HG03159 (cell line): ENCODE results near the gene VEGFC.

Experiments
- ATAC-seq: cut with Tn5 transposase; IDR thresholded peaks from one replicate; pipeline ENCODE4 v1.9.1; 2021; ENCODE audit warnings: mild to moderate bottlenecking, moderate library complexity; ENCODE audit not compliant: unreplicated experiment

VEGFC gene

DNA sequence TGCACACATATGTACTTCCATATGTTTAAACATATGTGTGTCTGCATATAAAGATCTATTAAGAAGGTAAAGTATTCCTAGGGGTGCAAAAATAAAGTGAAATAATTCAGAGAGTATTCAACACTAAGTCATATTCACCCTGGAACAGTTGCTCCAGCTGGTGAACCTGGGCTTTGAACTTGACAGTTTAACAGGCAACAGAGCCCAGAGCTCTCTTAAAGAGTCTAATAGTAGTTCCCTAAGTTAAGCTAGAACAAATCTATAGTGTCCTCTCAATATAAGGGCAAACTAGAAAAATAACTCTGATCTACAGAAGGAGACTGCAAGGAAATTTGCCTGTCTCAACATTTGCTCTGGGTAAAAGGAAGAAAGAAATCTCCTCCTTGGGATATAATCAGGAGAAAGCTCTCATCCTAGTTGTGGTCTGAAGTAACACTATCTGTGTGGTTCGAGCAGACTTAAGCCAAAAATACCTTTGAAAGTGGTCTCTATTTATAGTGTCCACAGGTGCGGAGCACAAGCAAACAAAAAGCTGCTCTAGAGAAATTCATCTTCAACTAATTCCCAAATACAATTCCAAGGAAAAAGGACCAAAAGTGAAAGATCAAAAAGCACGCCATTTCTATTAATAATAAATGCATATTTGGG lies 29.9 kb downstream of the VEGFC start:
- ATAC-seq = no peak

DNA sequence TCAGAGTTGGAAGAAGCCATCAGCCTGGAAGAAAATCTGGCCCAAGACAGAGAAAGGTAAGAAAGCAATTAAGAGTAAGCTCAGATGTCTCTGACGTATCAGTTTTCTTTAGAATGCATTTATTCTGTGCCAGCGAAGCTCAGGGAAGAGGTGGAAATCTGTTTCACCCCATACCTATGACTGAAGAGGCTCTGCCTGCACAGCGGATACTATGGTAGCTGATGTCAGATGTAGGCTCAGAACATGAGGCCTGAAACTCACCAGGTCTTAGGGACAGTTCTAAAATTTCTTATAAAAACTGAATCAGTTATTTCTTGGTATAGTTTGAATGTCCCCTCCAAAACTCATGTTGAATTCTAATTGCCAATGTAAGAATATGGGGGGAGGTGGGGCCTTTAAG lies 30.9 kb downstream of the VEGFC start:
- ATAC-seq = no peak

DNA sequence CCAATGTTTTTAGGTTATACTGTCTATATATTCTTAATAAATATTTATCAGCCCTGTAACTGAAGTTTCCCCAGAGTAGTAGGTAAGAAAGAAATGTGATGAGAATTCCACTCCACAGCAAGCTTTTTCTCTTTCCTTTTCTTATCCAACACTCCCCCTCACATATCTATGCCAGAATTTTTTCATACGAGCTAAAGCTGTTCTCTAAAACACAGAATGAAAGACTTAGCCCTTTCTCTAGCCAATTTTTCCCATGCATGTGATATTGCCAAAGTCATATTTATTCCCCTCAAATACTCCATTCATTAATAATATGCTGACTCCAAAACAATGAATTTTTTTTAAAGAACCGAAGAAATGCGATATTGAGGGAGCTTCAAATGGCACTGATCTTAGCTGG lies 32.3 kb downstream of the VEGFC start:
- no peak for ATAC-seq

DNA sequence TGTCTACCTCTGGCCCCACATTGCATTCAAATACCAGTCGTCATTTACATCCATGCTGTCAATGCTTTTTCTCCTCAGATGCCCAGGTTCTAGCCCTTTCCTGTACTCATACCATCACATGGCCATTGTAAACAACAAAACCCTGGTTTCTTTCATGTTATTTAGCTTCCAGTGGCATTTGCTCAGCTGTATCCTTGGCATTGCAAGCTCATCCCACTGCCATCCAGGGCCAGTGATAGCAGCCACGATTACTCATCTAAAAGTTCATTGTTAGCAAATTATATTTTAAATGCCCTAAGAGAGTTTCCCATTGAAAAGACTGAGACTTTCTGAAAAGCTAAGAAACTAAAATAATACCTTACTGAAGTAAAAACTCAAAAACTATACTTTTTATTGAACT lies 34.0 kb downstream of the VEGFC start:
- ATAC-seq = no peak

DNA sequence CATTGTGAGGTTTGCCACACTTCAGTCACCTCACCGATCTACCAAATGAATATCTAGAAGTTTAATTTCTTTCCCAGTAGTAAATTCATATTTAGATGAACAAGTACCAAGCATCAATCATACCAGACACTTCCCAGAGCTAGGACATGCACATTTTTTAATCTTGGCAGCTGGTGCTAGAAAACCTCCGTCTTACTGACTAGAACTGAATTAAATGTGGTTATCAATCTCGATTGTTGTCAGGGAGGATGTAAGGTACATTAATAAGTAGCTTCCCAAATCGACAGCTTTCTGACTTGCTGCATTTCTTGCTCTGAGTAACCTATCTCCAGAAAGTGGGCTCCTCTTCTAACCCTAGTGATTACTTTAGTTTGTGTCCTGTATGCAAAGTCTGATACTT lies 34.4 kb downstream of the VEGFC start:
- no peak for ATAC-seq

DNA sequence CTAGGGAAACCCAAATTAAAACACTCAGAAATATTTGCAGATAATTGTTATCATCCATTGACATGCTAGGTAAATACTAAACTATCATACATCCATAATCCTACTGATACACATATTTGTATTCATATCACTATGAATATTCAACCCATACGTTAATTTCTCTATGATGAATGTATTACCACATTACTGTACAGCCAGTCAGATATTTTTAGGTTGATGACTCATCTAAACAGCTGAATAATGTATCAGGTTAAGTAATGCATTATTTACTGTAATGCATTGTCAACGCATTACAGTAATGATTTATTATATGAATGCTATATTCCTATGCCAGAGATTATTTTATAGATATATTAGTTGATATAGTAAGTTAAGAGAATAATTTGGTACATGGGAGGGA lies 37.1 kb downstream of the VEGFC start:
- no peak for ATAC-seq

DNA sequence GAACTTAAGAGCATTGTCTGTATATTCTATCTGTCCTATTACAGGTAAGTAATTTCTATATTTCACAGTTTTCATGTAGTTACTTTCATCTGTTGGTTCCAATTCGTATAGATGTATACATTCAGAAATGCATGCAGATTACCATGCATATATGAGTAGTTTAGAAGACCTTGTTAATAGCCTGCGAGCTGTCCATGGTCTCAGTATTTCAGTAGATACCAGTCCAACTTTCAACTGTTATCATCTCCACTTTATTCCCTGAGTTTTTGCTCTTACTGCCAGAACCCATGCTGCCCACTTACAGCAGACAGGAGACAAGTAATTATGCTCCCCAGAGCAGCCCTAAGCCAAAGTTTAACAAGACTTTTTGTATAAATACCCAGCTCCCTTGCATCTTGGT lies 37.7 kb downstream of the VEGFC start:
- ATAC-seq = no peak

DNA sequence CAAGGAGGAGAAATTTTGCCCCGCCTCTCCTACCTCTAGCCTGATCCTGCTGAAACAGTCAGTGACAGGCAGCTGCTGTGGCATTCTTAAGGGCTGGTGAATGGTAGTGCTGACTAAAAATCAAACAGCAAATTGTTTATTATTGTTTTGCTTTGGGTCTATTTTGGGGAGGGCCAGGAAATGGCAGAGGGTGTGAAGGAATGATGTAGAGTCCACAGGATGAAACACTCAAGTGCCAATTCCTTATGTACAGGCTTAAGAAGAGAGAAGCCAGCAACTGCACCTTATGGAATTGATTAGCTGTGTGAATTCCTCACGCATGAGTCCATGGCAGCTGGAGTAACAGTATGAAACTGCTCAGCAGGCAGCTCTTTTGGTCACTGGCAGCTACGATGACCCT lies 39.7 kb downstream of the VEGFC start:
- ATAC-seq = no peak

DNA sequence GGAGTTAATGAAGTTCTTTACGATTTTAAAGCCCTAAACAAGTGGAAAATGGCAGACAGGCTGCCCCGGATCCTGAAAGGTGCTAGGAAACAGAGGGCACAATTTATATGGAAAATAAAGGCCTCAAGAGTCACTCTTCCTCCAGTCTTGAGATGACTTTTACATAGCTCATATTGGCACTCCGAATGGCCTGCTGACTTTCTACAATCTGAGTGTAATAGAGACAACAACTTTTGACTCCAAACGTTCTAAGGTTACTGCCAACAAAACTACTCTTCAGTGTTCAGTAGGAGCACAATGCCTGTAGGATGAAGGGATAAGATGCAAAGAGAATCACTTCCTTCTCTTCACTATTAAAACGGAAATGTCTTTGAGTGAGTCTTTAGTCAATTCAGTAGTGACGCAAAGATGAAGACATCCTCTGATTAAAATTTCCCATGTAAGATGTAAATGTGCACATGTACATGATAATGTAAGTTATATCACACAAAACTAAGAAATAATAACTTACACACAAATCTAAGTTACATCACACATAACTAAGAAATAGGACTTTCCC lies 40.5 kb downstream of the VEGFC start:
- no peak for ATAC-seq

DNA sequence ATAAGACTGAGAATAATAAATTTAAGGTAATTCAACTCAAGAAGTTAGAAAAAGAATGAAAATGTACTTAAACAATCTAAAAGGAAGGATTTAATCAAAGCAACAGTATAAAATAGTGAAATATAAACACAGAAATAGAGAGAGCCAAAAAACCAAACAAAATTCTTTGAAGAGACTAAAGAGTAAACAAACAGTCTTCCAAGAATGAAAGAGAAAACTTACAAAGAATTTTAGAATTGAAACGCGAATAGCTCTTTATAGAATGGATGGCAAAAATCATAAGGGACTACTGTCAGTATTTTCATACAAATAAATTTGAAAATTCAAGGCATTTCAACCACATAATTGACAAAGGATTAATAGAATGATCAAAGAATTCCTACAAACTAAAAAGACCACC lies 41.7 kb downstream of the VEGFC start:
- ATAC-seq = no peak

DNA sequence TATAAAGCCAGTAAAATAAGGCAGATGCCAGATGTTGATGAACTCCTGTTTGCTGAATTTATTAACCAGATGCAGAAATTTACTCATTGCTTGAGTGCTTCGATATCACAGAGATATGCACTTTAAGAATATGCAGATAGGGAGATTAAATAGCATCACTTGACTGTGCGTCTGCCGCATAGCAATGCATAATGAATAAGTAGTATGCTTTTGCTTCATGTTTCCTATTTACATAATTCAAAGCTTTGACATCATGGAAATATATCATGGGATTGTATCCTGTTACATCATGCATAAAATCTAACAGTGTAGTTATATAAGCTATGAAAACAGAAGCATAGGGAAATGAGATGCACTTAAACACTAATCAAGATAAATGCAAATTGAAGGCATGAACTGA lies 45.9 kb downstream of the VEGFC start:
- ATAC-seq = no peak

DNA sequence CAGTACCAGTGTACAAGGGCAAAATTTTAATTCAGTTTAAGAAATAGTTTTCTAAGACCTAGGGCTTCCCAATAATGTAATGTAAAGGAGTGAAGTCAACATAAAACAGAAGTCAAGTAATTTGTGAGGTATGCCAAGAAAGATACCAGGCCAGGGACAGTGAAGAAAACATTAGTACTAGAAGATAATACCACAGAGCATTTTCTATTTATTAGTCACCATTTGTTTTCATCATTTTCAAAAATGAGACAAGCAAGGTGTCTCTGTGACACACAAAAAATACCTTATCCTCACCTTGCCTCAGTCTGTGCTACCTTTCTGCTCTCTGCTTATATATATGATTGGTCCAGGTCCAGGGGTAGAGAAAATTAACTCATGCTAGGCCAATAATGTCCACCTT lies 46.8 kb downstream of the VEGFC start:
- no peak for ATAC-seq

DNA sequence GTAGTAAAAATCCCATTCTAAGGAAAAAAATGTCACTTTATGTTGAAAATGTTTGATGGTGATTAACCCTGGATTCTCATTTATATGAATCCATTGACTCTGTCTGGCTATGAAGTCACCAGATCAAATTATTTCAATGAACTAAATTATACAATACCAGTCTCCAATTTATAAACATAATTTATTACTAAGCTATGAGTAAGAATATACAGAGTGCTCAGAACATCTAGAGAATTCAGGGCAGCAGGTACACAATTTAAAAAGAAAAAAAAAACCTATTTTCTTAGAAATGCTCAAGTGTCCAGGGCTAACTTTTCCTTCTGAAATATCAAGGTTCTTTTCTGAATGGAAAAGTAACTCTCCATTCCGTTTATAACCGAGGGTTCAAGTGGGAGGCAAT lies 48.6 kb downstream of the VEGFC start:
- no peak for ATAC-seq

DNA sequence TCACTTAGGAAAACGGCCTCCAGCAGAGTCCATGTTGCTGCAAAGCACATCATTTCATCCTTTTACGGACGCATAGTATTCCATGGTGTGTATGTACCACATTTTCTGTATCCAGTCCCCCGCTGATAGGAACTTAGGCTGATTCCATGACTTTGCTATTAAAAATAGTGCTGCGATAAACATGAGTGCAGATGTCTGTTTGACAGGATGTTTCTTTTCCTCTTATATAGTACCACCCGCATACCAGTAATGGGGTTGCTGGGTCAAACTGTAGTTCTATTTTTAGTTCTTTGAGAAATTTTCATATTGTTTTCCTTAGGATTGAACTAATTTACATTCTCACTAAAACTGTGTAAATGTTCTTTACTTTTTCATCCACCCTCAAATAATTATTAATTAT lies 50.5 kb downstream of the VEGFC start:
- no peak for ATAC-seq

DNA sequence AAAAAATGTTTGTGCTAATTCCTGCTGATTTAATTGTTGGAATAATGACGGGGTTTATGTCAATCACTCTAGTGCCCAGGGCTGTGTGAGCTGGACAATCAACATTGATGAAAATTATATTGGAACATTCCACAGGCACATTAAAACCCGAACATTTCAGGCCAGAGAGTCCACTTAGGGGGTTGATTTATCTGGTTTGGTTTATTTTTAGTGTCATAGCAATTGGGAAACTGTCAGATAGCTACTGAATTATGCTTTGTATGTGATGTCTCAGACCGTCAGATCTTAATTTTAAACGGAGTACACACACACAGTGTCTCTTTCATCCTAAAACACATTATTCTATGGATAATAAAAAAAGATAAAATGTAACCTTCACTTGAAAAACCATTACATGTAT lies 51.5 kb downstream of the VEGFC start:
- ATAC-seq = no peak

DNA sequence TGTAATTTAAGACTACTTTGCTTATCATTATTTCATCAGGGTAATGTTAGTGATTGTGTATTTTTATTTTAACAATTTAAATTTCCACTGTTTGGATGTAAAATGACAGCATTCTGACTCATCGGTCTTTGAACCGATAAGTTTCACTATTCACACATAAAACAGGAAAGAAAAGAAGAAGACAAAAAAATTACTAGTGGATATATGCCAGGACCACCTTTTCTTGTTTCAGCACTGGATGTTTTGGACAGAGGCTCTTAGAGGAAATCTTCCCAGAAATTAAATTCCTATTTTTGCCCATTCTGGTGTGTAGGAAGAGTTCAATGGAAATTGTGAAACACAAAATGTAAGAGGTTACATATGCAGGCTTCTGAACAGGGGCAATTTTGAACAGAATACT lies 57.4 kb downstream of the VEGFC start:
- no peak for ATAC-seq

DNA sequence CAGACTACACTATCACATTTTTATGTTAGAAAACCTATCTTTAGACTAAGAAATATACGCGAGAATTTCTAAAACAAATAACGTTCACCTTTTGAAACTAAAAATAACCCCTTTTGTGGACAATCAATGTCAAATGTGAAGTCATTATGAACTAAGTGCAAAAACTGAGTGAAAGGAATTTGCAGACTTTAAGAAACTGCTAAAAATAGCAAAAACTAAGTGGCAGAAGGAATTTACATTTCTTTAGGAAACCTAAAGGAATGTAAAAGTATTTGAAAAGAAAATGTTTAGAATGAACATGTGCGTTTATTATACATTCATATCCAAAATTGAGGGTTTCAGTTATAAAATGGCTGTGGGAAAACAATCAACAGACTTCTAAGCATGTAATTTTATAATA lies 58.3 kb downstream of the VEGFC start:
- ATAC-seq = no peak

DNA sequence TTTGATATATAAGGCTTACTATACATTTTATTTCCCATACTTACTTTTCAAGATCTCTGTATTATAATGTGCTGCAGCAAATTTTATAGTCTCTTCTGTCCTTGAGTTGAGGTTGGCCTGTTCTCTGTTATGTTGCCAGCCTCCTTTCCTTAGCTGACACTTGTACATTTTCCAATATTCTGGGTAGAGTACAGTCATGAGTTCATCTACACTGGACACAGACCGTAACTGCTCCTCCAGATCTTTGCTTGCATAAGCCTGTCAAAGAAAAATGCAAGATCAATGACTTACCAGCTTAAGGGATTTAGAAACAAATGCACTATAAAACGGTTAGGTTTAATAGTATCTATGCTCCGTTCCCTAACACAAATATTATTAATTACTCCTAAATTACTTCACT lies 63.2 kb downstream of the VEGFC start:
- ATAC-seq = no peak

DNA sequence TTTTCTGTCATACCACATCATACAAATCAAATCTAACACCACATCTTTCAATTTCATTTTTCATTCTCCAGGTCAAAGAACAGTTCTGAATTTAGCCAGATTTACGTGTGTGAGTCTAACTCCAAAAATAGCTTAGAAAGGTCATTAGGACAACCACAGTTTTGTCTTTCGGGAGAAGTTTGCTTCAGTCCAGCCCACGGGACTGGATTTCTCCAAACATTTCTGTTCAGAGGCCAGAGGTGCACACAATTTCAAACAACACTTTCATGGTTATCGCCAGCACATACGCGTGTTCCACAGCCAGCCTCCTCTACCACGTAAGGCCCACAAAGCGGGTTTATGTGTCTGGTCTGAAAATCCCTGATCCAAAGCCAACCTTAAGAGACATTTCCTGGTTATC lies 65.9 kb downstream of the VEGFC start:
- no peak for ATAC-seq

DNA sequence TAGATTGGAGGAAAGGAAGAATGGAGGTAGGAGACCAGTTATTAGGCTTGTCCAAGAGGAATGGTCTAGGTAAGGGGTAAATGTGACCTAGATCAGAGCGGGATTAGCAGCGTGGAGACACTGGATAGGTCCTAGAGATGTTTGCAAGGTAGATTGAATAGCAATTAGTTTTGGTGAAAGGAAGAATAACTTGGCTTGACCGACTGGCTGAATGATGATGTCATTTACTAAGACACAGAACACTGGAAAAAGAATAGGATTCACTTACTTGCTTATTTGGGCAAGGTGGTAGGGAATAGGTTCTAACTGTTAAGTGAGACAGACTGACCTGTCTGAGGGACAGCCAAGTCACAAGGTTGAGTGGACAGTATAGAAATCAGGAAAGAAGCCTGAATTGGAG lies 71.3 kb downstream of the VEGFC start:
- no peak for ATAC-seq

DNA sequence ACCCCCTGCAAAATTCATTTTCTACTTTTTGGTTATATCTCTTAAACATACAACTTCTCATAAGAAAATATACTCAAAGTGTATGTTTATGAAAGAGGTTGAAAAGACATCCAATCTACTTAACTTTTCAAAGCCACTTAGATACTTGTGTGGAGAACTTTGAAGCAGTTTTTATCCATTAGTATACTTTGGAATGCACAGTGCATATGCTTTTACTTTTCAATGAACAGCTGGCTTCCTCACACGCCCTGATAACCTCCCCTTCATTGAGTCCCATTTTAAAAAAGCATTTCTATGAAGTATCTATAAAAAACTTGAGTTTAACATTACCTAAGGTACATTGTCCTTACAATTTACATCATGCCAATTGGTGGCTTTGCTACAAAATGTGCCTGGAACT lies 73.8 kb downstream of the VEGFC start:
- no peak for ATAC-seq

DNA sequence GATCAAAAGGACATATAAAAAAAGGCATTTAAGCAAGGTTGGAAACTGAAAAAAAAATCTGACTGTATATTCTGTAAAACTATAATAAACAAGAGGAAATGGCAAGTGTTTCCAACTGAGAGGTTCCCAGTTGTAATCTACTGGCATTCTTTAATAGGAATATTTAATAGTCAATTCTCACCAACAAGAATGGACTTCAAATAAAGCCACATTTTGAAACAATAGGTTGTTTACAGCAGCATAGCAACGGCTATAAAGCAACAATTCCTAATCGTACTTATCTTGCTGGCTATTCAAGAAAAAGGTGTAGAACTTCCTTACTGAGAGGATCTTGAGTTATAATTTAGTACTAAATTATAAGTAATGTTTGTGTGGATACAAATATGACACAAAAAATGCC lies 75.5 kb downstream of the VEGFC start:
- ATAC-seq = no peak

DNA sequence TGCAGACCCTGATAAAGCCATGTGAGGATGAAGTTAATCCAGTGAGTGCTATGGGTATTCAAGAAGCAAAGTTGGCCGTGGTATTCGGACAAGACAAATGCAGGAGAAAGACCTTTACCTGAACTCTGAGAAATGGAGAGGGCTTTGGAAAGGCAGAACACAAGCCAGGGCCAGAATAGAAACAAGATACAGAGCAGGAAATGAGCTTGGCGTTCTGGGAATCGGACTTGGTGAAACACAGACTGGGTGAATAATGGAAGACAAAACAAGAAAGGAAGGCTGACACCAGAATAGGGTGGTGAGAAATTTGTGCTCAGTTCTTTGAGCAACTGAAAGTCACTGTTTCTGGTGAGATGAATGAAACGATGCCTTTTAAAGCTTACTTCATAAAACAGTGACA lies 83.3 kb downstream of the VEGFC start:
- no peak for ATAC-seq
